ENCODE measurements around the gene NT5C3A.
"Not testable (repeated sequence)": the region's sequence is repeated elsewhere in the genome, so short reads cannot be mapped to it uniquely, and the experiment has no call there.

DNA sequence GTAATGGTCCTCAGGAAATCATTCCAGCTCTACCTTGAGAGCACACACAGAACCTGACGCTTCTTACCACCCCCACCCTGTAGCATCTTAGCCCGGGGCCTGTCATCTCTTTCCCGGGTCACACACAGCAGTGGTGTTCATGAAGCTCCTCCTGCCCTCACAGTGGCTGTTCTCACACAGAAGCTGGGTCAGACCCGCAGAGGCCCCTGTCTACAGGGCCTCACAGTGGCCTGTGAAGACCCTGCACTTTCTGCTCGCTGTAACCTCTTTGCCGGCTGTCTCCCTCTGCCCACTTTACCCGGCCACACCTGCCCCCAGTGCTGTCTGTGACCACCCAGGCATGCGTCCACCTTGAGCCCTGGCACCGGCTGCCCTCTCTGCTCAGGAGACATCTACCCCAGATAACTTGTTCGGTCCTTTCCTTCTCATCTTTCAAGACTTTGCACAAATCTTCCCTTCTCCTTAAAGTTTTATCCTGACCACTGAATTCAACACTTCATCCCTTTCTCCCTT is 58.4 kb downstream of the NT5C3A start:
- not testable (repeated sequence) for TF ChIP-seq CTCF (IDR thresholded peaks at IDR 0.05 in 4 of 5, conservative IDR thresholded peaks at IDR 0.05 in 1 of 5); POLR2A (IDR thresholded peaks at IDR 0.05)

All from gastrocnemius medialis (tissue), 4 donors.